ENCODE data around the gene ECI1. TPM values are rescaled to one million over a fixed set of nuclear protein-coding genes. Genes with fewer than 3 reads are reported as not detected.

Gene ECI1
- polyA plus RNA-seq, 1 experiment: 24.9 TPM

DNA sequence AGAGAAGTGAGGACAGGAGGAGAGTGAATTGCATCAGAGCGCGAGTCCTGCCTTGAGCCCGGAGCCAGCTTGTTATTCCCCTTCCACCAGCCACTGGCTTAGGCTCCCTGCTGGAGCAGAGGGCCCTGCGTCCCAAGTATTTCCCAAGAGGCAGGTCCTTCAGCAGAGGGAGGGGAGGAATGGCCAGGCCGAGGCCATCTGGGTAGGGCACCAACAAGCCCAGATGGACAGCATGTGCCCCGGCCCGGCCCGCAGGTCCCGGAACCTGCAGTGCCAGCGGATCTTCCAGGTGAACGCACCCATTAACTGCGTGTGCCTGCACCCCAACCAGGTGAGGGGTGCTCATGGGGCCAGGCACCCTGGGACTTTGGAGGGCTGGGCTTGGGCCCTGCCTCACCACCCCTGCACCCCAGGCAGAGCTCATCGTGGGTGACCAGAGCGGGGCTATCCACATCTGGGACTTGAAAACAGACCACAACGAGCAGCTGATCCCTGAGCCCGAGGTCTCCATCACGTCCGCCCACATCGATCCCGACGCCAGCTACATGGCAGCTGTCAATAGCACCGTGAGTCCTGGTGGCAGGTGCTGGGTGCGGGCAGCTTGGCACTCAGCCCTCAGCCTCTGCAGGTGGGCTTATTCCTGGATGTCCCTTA is 44.5 kb downstream of the ECI1 start:
- Histone ChIP-seq H3K27me3 (ENCODE audit: control insufficient read depth, insufficient read depth, low read length) (no peaks in the 10 kb centered on the region), H3K4me3 (ENCODE audit: low read depth, low read length) (no peak overlapping the region), H3K9me3 (ENCODE audit: control insufficient read depth, insufficient read depth, low read length) (peaks cover 3% of the 10 kb centered on the region; the same call in 1 of the 2 replicates), H3K27ac (ENCODE audit: low read depth, low read length) (no peak overlapping the region)
- TF ChIP-seq, protein P1, sequence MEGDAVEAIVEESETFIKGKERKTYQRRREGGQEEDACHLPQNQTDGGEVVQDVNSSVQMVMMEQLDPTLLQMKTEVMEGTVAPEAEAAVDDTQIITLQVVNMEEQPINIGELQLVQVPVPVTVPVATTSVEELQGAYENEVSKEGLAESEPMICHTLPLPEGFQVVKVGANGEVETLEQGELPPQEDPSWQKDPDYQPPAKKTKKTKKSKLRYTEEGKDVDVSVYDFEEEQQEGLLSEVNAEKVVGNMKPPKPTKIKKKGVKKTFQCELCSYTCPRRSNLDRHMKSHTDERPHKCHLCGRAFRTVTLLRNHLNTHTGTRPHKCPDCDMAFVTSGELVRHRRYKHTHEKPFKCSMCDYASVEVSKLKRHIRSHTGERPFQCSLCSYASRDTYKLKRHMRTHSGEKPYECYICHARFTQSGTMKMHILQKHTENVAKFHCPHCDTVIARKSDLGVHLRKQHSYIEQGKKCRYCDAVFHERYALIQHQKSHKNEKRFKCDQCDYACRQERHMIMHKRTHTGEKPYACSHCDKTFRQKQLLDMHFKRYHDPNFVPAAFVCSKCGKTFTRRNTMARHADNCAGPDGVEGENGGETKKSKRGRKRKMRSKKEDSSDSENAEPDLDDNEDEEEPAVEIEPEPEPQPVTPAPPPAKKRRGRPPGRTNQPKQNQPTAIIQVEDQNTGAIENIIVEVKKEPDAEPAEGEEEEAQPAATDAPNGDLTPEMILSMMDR (IDR thresholded peaks at IDR 0.05; ENCODE audit: low read depth, low read length): no peak
- ChIA-PET POLR2A (interaction anchor here (0.6 to 1.8 kb wide), 3 partner anchors 8 to 52 kb away, joined by 3 to 6 read pairs (median 6); partner anchors contain the start of genes PGP and TRAF7), CTCF (interaction anchor here (0.6 to 1.0 kb wide), 2 partner anchors 44 to 195 kb away, joined by 3 read pairs; partner anchors contain the start of gene ECI1)
- DNase-seq (ENCODE audit: low read depth, low spot score): no peak

DNA sequence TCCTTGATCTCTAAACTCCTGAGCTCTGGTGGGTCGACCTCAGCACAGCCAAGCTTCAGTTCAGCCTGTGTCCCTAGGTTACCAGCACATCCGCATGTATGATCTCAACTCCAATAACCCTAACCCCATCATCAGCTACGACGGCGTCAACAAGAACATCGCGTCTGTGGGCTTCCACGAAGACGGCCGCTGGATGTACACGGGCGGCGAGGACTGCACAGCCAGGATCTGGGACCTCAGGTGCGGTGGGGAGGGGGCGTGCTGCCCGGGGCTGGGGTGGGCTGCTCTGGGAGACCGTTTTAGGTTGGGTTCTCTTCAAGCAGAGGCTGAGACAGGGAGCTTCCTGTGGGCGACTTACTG is 45.0 kb downstream of the ECI1 start:
- DNase-seq (ENCODE audit: low read depth, low spot score): no peak
- TF ChIP-seq, protein P1 (IDR thresholded peaks at IDR 0.05; ENCODE audit: low read depth, low read length): no peak
- no peaks in the 10 kb centered on the region for H3K27me3 ChIP-seq (ENCODE audit: control insufficient read depth, insufficient read depth, low read length)
- POLR2A ChIA-PET: interaction anchor here (1.3 to 1.8 kb wide), 3 partner anchors 8 to 52 kb away, joined by 6 to 13 read pairs (median 6); partner anchors contain the start of genes PGP and TRAF7
- CTCF ChIA-PET: interaction anchor here (0.6 to 1.0 kb wide), 3 partner anchors 45 to 195 kb away, joined by 3 to 20 read pairs (median 3); partner anchors contain the start of gene ECI1
- H3K27ac ChIP-seq (ENCODE audit: low read depth, low read length): no peak overlapping the region
- H3K4me3 ChIP-seq (ENCODE audit: low read depth, low read length): peak overlapping the region; percentile 95
- peaks cover 3% of the 10 kb centered on the region; the same call in 1 of the 2 replicates for H3K9me3 ChIP-seq (ENCODE audit: control insufficient read depth, insufficient read depth, low read length)

DNA sequence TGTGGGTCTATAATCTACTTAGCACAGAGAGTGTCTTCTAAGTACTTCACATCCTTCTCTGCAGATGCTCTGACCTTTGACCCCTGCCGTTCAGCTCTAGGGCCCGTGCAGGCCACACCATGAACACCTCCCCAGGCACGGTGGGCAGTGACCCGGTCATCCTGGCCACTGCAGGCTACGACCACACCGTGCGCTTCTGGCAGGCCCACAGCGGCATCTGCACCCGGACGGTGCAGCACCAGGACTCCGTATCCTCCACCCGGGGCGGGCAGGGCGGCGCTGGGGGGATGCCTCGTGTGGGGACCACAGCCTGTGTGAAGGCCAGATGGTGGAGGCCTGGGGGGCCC is 45.4 kb downstream of the ECI1 start:
- H3K27me3 ChIP-seq (ENCODE audit: control insufficient read depth, insufficient read depth, low read length): no peaks in the 10 kb centered on the region
- H3K27ac ChIP-seq (ENCODE audit: low read depth, low read length): no peak overlapping the region
- H3K4me3 ChIP-seq (ENCODE audit: low read depth, low read length): peak overlapping the region; percentile 95
- H3K9me3 ChIP-seq (ENCODE audit: control insufficient read depth, insufficient read depth, low read length): peaks cover 3% of the 10 kb centered on the region; the same call in 1 of the 2 replicates
- DNase-seq (ENCODE audit: low read depth, low spot score): no peak
- TF ChIP-seq, protein P1 (IDR thresholded peaks at IDR 0.05; ENCODE audit: low read depth, low read length): no peak
- ChIA-PET POLR2A (interaction anchor here (0.6 to 1.8 kb wide), 5 partner anchors 9 to 263 kb away, joined by 3 to 13 read pairs (median 5); partner anchors contain the start of genes ECI1, MSRB1, PGP and TRAF7), CTCF (interaction anchor here (0.7 to 1.0 kb wide), 2 partner anchors 45 to 139 kb away, joined by 3 to 20 read pairs; partner anchors contain the start of gene ECI1)

DNA sequence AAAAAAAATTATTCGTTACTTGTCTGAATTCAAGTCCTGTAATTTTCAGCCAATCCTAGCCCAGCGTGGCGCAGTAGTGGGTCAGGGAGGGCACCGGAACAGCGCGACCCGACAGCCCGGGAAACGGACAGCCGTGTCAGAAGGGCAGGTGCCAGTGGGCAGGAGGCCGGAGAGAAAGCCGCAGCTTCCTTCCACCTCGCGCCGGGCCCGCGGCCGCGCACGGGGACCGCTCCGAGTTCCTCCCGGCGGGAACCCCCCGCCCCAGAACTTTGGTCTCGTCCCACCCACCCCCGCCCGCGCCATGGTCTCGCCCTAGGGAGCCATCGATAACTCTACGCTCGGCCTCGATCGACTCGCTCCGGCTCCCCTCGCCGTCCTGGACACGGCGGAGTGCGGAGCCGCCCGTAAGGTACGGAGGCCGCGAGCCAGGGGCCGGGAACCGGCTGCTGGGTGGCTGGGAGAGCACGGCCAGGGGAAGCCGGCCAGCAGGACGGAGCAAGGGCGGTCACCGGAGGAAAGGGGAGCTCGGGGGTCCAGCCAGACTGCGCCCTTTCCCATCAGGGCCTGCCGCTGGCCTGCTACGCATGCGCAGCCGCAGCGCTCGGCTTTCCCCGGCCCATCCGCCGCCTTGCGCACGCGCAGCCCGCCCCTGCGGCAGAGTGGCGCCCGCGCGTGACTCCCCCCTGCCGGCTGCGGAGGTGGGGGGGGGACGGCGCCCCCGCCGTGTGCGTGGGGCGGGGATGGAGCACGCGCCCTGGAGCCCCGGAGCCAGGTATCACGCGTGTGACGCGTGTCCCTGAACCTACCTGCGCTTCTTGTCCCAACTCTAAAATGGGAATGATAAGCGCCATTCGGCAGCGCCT is 46.1 kb downstream of the ECI1 start, which contains the start of gene MLST8:
TSS of gene MLST8 (plus strand) at position 351 of the 863 bp plus-strand sequence. CDS start 632 bp downstream, outside the sequence.
- Histone ChIP-seq H3K9me3 (ENCODE audit: control insufficient read depth, insufficient read depth, low read length) (peaks cover 3% of the 10 kb centered on the region), H3K27ac (ENCODE audit: low read depth, low read length) (peak within 1 kb of the TSS; percentile 70), H3K4me3 (ENCODE audit: low read depth, low read length) (peak within 1 kb of the TSS; percentile 95), H3K27me3 (ENCODE audit: control insufficient read depth, insufficient read depth, low read length) (peaks cover 2% of the 10 kb centered on the region)
- ChIA-PET POLR2A (interaction anchor here (0.5 to 1.8 kb wide), 6 partner anchors 9 to 262 kb away, joined by 3 to 13 read pairs (median 5); partner anchors contain the start of genes CASKIN1, ECI1, MSRB1 and PGP), CTCF (no interaction called here)
- TF ChIP-seq, protein P1 (IDR thresholded peaks at IDR 0.05; ENCODE audit: low read depth, low read length): no peak
- DNase-seq (ENCODE audit: low read depth, low spot score): peak; percentile 78

Data from AG04450 (cell line).